ENCODE measurements around the gene FCRLA. TPM values are rescaled to one million over a fixed set of nuclear protein-coding genes. Genes with fewer than 3 reads are reported as not detected.

FCRLA gene
- polyA plus RNA-seq, 1 of the 3 experiments (the other 2 are of a cell fraction), result 0.13 TPM

GRCh38 chr1:161747801-161748200 is 40.8 kb downstream of the FCRLA start:
- H2AFZ ChIP-seq (ENCODE audit: low read depth), result no peak overlapping the region
- TF ChIP-seq MEF2A (IDR thresholded peaks at IDR 0.05; ENCODE audit: borderline replicate concordance, low read depth) (no peak), RXRA (IDR thresholded peaks at IDR 0.05; ENCODE audit: borderline replicate concordance, low read depth) (no peak), RCOR1 (IDR thresholded peaks at IDR 0.05; ENCODE audit: low read length) (no peak), MXI1 (IDR thresholded peaks at IDR 0.05; ENCODE audit: low read depth, low read length) (no peak), FOXM1 (IDR thresholded peaks at IDR 0.05; ENCODE audit: low read depth) (no peak), CHD2 (IDR thresholded peaks at IDR 0.05; ENCODE audit: low read length, partially characterized antibody) (no peak), EZH2phosphoT487 (IDR thresholded peaks at IDR 0.05; ENCODE audit: borderline replicate concordance, low read depth) (no peak), NRF1 (IDR thresholded peaks at IDR 0.05; ENCODE audit: low read depth, low read length) (no peak), RFX5 (IDR thresholded peaks at IDR 0.05; ENCODE audit: low read length) (no peak), GABPA (IDR thresholded peaks at IDR 0.05; ENCODE audit: low read depth) (no peak), USF1 (IDR thresholded peaks at IDR 0.05; ENCODE audit: borderline replicate concordance, low read depth) (no peak), PBX3 (IDR thresholded peaks at IDR 0.05) (no peak), SMC3 (IDR thresholded peaks at IDR 0.05; ENCODE audit: low read depth, low read length) (no peak), TCF12 (IDR thresholded peaks at IDR 0.05) (no peak), YY1 (IDR thresholded peaks at IDR 0.05; ENCODE audit: low read depth) (no peak), MAX (IDR thresholded peaks at IDR 0.05; ENCODE audit: low read depth) (no peak), ELF1 (IDR thresholded peaks at IDR 0.05) (no peak)
- TF ChIP-seq, protein P1, sequence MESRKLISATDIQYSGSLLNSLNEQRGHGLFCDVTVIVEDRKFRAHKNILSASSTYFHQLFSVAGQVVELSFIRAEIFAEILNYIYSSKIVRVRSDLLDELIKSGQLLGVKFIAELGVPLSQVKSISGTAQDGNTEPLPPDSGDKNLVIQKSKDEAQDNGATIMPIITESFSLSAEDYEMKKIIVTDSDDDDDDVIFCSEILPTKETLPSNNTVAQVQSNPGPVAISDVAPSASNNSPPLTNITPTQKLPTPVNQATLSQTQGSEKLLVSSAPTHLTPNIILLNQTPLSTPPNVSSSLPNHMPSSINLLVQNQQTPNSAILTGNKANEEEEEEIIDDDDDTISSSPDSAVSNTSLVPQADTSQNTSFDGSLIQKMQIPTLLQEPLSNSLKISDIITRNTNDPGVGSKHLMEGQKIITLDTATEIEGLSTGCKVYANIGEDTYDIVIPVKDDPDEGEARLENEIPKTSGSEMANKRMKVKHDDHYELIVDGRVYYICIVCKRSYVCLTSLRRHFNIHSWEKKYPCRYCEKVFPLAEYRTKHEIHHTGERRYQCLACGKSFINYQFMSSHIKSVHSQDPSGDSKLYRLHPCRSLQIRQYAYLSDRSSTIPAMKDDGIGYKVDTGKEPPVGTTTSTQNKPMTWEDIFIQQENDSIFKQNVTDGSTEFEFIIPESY (IDR thresholded peaks at IDR 0.05; ENCODE audit: borderline replicate concordance, low read depth), result no peak
- TF ChIP-seq, protein P2, sequence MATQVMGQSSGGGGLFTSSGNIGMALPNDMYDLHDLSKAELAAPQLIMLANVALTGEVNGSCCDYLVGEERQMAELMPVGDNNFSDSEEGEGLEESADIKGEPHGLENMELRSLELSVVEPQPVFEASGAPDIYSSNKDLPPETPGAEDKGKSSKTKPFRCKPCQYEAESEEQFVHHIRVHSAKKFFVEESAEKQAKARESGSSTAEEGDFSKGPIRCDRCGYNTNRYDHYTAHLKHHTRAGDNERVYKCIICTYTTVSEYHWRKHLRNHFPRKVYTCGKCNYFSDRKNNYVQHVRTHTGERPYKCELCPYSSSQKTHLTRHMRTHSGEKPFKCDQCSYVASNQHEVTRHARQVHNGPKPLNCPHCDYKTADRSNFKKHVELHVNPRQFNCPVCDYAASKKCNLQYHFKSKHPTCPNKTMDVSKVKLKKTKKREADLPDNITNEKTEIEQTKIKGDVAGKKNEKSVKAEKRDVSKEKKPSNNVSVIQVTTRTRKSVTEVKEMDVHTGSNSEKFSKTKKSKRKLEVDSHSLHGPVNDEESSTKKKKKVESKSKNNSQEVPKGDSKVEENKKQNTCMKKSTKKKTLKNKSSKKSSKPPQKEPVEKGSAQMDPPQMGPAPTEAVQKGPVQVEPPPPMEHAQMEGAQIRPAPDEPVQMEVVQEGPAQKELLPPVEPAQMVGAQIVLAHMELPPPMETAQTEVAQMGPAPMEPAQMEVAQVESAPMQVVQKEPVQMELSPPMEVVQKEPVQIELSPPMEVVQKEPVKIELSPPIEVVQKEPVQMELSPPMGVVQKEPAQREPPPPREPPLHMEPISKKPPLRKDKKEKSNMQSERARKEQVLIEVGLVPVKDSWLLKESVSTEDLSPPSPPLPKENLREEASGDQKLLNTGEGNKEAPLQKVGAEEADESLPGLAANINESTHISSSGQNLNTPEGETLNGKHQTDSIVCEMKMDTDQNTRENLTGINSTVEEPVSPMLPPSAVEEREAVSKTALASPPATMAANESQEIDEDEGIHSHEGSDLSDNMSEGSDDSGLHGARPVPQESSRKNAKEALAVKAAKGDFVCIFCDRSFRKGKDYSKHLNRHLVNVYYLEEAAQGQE (IDR thresholded peaks at IDR 0.05; ENCODE audit: low read depth, low read length), result no peak
- TF ChIP-seq, protein P3, sequence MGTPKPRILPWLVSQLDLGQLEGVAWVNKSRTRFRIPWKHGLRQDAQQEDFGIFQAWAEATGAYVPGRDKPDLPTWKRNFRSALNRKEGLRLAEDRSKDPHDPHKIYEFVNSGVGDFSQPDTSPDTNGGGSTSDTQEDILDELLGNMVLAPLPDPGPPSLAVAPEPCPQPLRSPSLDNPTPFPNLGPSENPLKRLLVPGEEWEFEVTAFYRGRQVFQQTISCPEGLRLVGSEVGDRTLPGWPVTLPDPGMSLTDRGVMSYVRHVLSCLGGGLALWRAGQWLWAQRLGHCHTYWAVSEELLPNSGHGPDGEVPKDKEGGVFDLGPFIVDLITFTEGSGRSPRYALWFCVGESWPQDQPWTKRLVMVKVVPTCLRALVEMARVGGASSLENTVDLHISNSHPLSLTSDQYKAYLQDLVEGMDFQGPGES (IDR thresholded peaks at IDR 0.05; ENCODE audit: low read depth, low read length), result no peak
- H3K36me3 ChIP-seq (replicated peaks in 1 of 2; ENCODE audit: control insufficient read depth in 1 of 2, insufficient read depth in 2 of 2, low read length in 1 of 2), result peaks cover 13 to 18% of the 10 kb centered on the region in 2 experiments
- peaks cover 5 to 7% of the 10 kb centered on the region in 2 experiments; a peak in 1 of 4 replicates for H3K4me1 ChIP-seq (ENCODE audit: control insufficient read depth in 1 of 2, insufficient read depth in 2 of 2, low read depth in 1 of 2, low read length in 1 of 2)
- CTCF ChIA-PET, result interaction anchor here (0.8 to 1.8 kb wide), 3 partner anchors 9 to 260 kb away, joined by 3 to 6 read pairs (median 6); no protein-coding TSS in a partner anchor
- H3K27me3 ChIP-seq (ENCODE audit: insufficient read depth), result no peaks in the 10 kb centered on the region
- H3K4me3 ChIP-seq (ENCODE audit: low read depth in 2 of 2, low read length in 1 of 2), result no peak overlapping the region
- no peak overlapping the region for H3K4me2 ChIP-seq
- H3F3A ChIP-seq (replicated peaks; ENCODE audit: insufficient read depth), result peaks cover 11% of the 10 kb centered on the region
- no peaks in the 10 kb centered on the region for H3K9me3 ChIP-seq
- peaks cover 27% of the 10 kb centered on the region for H3K79me2 ChIP-seq (ENCODE audit: insufficient read depth)
- no peak for DNase-seq
- no peaks in the 10 kb centered on the region for H3K9me2 ChIP-seq
- WGBS (ENCODE audit: low lambda C conversion rate), result 58% methylated on average over 6 of the region's 6 CpGs
- H3K27ac ChIP-seq (ENCODE audit: low read depth in 2 of 2, low read length in 1 of 2), result no peak overlapping the region
- no peak overlapping the region for H3K9ac ChIP-seq
- POLR2A ChIA-PET, result interaction anchor here (0.6 kb wide), 1 partner anchor 21 kb away, joined by 4 read pairs; no protein-coding TSS in a partner anchor
- H4K20me1 ChIP-seq (ENCODE audit: insufficient read depth), result peaks cover 14% of the 10 kb centered on the region

All from SK-N-SH (cell line).